Anterior cingulate cortex (tissue), 58 donors: ENCODE measurements around the gene RNF41.

Source experiments
- DNase-seq, 58 donors: peaks; one replicate each; lab custom pipeline; 2025; lab: John Stamatoyannopoulos, UW

RNF41 gene

GRCh38 chr12:56188131-56188777 is 33.5 kb downstream of the RNF41 start:
- DNase-seq: peak in 2 of 58 donors; percentile 3 to 27

DNA sequence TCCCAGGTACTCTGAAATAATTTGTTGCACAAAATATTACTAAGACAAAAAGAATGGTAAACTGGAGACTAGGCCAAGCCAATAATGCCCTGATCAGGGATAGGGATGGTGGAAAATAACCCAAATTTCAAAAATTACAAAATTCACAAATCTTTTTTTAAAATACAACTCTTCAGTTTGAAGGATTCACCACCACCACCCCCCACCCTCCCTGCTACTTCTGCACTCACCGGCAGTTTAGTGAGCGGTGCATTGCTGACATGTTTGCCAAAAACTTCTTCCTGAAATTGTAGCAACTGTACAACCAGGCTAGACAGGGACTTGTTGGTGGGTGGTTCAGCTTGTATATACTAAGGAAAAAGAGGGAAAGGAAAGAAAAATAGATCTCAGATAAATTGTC is 34.8 kb downstream of the RNF41 start:
- no peak for DNase-seq

DNA sequence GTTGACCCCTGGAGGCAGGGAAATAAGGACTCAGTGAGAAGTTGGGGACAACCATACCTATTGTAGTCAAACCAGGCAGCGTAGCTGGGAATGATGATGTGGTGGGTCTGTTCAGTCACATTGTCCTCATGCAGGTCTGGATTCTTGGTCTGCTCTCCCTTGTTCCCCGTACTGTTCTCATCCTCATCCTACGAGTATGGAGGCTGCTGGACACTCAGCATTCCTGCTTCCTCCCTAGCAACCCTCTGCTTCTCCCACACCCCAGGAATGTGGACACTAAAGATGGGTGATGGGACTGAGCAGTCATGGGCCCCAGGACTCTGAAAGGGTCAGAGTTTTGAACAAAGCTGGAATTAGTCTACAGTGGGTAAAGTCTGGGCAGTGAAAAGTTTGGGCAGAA is 43.4 kb downstream of the RNF41 start:
- no peak for DNase-seq

DNA sequence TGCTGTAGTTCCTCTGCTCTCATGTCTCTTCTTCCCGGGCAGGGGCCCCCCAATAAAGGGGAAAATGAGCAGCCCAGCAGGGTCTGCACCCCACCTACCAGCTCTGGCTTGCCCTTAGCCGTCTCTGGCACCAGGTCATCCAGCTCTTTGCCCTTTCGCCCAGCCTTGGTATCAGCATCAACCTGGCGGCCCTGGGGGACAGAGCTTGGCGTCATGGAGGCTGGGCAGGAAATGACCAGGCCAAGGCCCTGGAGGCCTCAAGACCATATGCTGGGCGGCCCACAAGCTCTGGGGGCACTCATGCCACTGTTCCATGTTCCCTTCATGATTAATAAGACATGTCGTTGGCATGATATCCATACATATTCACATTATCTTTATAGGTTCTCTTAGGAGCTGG is 48.9 kb downstream of the RNF41 start:
- DNase-seq: no peak

GRCh38 chr12:56169229-56169759 is 52.4 kb downstream of the RNF41 start:
- no peak for DNase-seq

DNA sequence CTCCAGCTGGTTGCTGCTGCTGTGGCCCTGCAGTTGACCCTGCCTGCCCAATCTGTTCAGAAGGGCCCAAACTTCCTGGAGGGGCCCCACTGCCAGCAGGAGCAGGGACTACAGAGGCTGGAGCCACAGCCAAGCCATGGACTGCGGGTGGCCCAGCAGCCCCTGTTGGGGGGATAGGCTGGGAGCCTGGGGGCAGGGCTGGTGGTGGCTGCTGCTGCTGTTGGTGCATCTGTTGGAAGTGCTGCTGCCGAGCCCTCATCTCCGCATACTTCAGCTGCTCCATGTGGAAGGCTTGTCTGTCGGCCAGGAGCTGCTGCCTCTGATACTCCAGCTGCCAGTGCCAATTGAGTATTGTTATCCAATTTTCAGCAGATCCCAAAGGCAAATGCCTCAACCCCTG is 56.4 kb downstream of the RNF41 start:
- DNase-seq: no peak

DNA sequence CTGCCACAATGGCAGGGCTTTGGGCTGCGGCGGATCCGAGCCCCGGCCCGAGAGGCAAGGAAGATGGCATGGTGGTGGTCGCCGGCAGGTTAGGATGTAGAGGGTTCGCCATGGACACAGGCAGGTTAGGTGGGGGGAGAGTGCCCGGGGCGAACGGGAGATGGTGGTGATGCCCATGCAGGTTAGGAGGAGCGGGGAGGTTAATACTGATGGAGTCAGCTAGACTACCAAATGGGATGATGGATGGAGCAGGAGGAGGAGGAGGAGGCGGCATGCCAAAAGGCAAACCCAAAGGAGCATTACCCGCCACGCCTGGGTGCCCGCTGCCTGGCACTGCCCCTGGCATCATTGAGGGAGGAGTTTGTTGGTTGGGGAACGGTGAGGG is 57.4 kb downstream of the RNF41 start:
- DNase-seq: no peak

- DNase-seq: no peak
Measured at GRCh38 chr12:56163533-56164344, 58.0 kb downstream of the RNF41 start.

GRCh38 chr12:56162468-56163290 is 59.0 kb downstream of the RNF41 start:
- no peak for DNase-seq

DNA sequence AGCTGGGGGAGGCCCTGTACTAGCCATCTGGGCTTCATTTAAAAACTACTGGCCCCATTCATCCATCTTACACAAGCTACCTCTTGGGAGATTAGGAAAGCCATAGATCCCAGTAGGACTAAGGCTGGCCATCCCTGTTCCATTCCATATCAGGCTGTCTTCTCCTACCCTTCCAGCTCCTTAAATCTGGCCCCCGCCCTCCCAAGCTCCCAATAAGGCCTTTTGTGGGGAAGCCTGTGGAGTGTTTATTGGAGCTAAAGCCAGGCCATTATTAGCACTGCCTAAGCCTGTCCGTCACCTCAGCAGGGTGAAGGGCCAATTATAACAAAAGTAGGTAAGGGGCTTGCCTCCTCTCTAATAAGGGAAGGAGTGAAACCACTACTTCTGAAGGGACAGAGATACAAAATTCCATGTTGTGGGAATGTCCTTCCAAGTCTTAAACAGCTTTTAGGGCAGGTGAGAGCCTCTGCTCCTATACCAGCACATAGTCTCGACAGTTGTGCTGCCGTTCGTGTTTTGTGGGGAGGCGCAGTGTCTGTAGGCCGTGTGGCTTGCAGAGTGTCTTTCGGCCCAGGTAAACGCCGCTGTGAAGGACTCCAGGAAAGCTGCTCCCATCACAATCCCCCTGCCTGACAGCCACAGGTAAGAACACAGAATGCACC is 59.9 kb downstream of the RNF41 start:
- no peak for DNase-seq

GRCh38 chr12:56160894-56161689 is 60.6 kb downstream of the RNF41 start:
- DNase-seq: no peak

DNA sequence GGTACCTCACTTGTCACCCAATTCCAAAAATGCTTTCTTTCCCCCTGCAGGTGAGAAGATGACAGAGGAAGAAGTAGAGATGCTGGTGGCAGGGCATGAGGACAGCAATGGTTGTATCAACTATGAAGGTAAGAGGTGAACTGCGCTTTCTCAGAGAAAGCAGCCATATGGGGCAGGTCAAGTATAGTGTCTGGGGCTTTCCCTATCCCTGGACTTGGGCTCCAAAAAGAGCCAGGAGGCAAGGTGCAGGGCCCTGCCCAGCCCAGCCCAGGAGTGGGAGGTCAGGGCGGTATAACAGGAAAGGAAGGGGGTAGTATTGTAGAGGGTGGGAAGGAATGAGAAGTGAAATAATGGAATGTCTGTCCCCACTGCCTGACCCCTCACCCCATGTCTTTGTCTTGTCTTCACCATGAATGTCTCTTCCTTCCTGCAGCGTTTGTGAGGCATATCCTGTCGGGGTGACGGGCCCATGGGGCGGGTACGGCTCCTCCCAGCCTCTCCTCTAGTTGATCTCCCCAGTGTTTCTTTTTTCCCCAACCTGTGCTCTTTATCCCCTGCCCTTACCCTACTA is 61.4 kb downstream of the RNF41 start:
- DNase-seq: no peak

DNA sequence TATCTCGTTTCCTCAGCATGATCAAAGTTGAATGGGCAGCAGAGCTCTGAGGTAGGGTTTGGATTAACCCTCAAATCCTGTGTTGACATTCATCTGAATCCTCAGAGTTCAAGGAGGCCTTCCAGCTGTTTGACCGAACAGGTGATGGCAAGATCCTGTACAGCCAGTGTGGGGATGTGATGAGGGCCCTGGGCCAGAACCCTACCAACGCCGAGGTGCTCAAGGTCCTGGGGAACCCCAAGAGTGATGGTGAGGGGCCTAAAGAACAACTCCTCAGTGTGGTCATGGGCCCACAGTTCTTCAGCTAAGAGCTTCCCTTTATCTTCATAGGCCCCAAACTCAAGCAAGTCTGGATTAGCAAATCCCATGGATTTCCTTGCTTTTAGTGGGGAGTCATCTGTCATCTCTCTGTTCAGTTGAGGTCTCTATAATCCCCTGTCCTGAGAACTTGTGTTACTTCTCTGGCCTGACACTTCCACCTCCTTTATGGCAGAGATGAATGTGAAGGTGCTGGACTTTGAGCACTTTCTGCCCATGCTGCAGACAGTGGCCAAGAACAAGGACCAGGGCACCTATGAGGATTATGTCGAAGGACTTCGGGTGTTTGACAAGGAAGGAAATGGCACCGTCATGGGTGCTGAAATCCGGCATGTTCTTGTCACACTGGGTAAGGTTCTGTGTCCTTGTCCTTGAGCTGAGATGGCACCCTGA is 62.1 kb downstream of the RNF41 start:
- peak in 1 of 58 donors; percentile 30 for DNase-seq

GRCh38 chr12:56158926-56159461 is 62.7 kb downstream of the RNF41 start:
- peak in 39 of 58 donors; percentile 12 to 58 (median 25) for DNase-seq

GRCh38 chr12:56158029-56158925 is 63.4 kb downstream of the RNF41 start, which contains the start of gene MYL6:
TSS of gene MYL6 (plus strand) at chr12:56158359. CDS start at chr12:56158402, 43 bp downstream.
- DNase-seq: peak; percentile 36 to 99 (median 92)

DNA sequence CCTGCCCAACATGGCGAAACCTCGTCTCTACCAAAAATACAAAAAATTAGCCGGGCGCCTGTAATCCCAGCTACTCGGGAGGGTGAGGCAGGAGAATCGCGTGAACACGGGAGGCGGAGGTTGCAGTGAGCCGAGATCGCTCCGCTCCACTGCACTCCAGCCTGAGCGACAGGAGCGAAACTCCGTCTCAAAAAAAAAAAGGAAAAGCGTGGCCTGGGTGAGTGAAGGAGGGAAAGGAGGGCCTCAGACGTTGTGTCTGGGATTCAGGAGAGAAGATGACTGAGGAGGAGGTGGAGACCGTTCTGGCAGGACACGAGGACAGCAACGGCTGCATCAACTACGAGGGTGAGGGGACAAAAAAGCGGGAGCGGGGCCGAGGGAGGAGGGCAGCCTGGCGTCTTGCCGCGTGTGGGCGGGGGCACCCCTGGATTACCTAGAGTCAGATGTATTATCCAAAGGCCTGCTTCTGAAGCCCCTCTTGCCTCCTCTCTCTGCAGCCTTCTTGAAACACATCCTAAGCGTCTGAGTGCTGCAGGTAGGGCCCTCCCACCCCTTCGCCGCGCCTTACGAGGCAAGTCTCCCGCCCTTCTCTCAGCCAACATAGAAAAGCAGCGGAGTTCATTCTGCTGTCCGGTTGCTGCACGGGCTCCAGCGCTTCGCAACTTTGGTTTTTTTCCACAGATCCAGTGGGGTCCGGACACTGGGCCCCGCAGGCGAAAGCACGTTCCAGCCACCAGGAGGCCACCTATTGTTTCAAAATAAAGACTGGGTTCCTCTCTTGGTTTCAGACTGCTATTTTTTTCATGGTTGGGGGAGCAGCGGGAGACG is 64.3 kb downstream of the RNF41 start:
- peak in 46 of 58 donors; percentile 5 to 84 (median 59) for DNase-seq
